GM10266 (cell line): ENCODE data around the gene KPNA3.

Experiments used
- DNase-seq: peaks from one replicate; pipeline ENCODE4 v3.0.0; 2012; ENCODE audit errors: extremely low spot score
- CTCF ChIP-seq: IDR thresholded peaks from 2 replicates; pipeline ENCODE4 v1.5.1; 2012; ENCODE audit warnings: mild to moderate bottlenecking, low read depth; ENCODE audit not compliant: control insufficient read depth, insufficient read depth; ENCODE audit errors: missing control alignments

The KPNA3 gene

GRCh38 chr13:49831455-49831854, 39.0 kb upstream of the KPNA3 start:
- TF ChIP-seq CTCF = no peak
- no peak for DNase-seq

- no peak for DNase-seq
- no peak for TF ChIP-seq CTCF
Observed at GRCh38 chr13:49830721-49831120, 38.2 kb upstream of the KPNA3 start.

GRCh38 chr13:49829715-49830114, 37.2 kb upstream of the KPNA3 start:
- no peak for TF ChIP-seq CTCF
- DNase-seq = no peak

GRCh38 chr13:49828453-49828852, 36.0 kb upstream of the KPNA3 start:
- no peak for DNase-seq
- TF ChIP-seq CTCF = no peak

GRCh38 chr13:49827891-49828290, 35.4 kb upstream of the KPNA3 start:
- no peak for DNase-seq
- no peak for TF ChIP-seq CTCF

GRCh38 chr13:49827336-49827735, 34.9 kb upstream of the KPNA3 start:
- DNase-seq = no peak
- TF ChIP-seq CTCF = no peak

- no peak for DNase-seq
- no peak for TF ChIP-seq CTCF
Observed at GRCh38 chr13:49821216-49822009, 28.9 kb upstream of the KPNA3 start.
